B cell (primary cell): Measurements from ENCODE around the gene TP63.
"Not testable (repeated sequence)": the region's sequence is repeated elsewhere in the genome, so short reads cannot be mapped to it uniquely, and the experiment has no call there.

Experiments
- CTCF ChIP-seq: fragments of 200-600 bp; IDR thresholded peaks from one replicate; pipeline ENCODE4 v1.8.0; 2022; ENCODE audit warnings: antibody characterized with exemption, mild to moderate bottlenecking
- EZH2 ChIP-seq: IDR thresholded peaks from 2 replicates; pipeline ENCODE4 v1.6.1; 2012; ENCODE audit warnings: borderline replicate concordance, low read depth, mild to moderate bottlenecking, moderate library complexity, low read length; ENCODE audit not compliant: insufficient read depth, poor library complexity, severe bottlenecking

DNA sequence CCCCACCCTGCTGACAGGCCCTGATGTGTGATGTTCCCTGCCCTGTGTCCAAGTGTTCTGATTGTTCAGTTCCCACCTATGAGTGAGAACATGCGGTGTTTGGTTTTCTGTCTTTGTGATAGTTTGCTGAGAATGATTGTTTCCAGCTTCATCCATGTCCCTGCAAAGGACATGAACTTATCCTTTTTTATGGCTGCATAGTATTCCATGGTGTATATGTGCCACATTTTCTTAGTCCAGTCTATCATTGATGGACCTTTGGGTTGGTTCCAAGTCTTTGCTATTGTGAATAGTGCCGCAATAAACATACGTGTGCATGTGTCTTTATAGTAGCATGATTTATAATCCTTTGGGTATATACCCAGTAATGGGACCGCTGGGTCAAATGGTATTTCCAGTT, 119.8 kb downstream of the TP63 start:
- not testable (repeated sequence) for TF ChIP-seq CTCF, EZH2
